ENCODE measurements around the gene DNAJC6. TPM values are rescaled to one million over a fixed set of nuclear protein-coding genes. Genes with fewer than 3 reads are reported as not detected.

DNAJC6 gene
- total RNA-seq, 6 donors from 2014 or later: 3.5 to 5.9 (median 5.2) TPM

GRCh38 chr1:65434255-65434654 lies 124.9 kb downstream of the DNAJC6 start:
- Histone ChIP-seq H3K27ac (no peak overlapping the region), H3K4me1 (peaks cover 0 to 16% (median 6%) of the 10 kb centered on the region in 4 donors), H3K36me3 (peaks cover 0 to 38% (median 5%) of the 10 kb centered on the region in 4 donors), H3K27me3 (no peaks in the 10 kb centered on the region), H3K4me3 (no peak overlapping the region), H3K9me3 (no peaks in the 10 kb centered on the region)
- DNase-seq: no peak
- TF ChIP-seq POLR2A (IDR thresholded peaks at IDR 0.05) (no peak), EP300 (IDR thresholded peaks at IDR 0.05) (no peak), POLR2AphosphoS5 (IDR thresholded peaks at IDR 0.05) (no peak), CTCF (IDR thresholded peaks at IDR 0.05) (no peak)
- no peak for ATAC-seq (ENCODE audit: low FRiP score in 2 of 2)
- WGBS, 2 donors: 87 to 96% methylated on average over 1 of the region's 1 CpG

GRCh38 chr1:65434760-65435159 lies 125.4 kb downstream of the DNAJC6 start:
- Histone ChIP-seq H3K27me3 (no peaks in the 10 kb centered on the region), H3K27ac (no peak overlapping the region), H3K9me3 (no peaks in the 10 kb centered on the region), H3K36me3 (peaks cover 0 to 37% (median 5%) of the 10 kb centered on the region in 4 donors), H3K4me3 (no peak overlapping the region), H3K4me1 (peaks cover 0 to 16% (median 6%) of the 10 kb centered on the region in 4 donors)
- ATAC-seq (ENCODE audit: low FRiP score in 2 of 2) (no peak), DNase-seq (no peak)
- WGBS, 2 donors: 86 to 87% methylated on average over 3 of the region's 3 CpGs
- TF ChIP-seq POLR2A (IDR thresholded peaks at IDR 0.05) (no peak), EP300 (IDR thresholded peaks at IDR 0.05) (no peak), CTCF (IDR thresholded peaks at IDR 0.05) (no peak), POLR2AphosphoS5 (IDR thresholded peaks at IDR 0.05) (no peak)

- no peak for DNase-seq
- Histone ChIP-seq H3K27ac (no peak overlapping the region), H3K27me3 (no peaks in the 10 kb centered on the region), H3K36me3 (peaks cover 0 to 27% (median 4%) of the 10 kb centered on the region in 4 donors), H3K4me3 (no peak overlapping the region), H3K9me3 (no peaks in the 10 kb centered on the region), H3K4me1 (peaks cover 0 to 8% (median under 1%) of the 10 kb centered on the region in 4 donors)
- 72 to 81% methylated on average over 2 of the region's 2 CpGs for WGBS, 2 donors
- no peak for ATAC-seq (ENCODE audit: low FRiP score in 2 of 2)
- TF ChIP-seq EP300 (IDR thresholded peaks at IDR 0.05) (no peak), POLR2A (IDR thresholded peaks at IDR 0.05) (no peak), POLR2AphosphoS5 (IDR thresholded peaks at IDR 0.05) (no peak), CTCF (IDR thresholded peaks at IDR 0.05) (no peak)
Measured at GRCh38 chr1:65435987-65436386, 126.6 kb downstream of the DNAJC6 start.

GRCh38 chr1:65437616-65438015 lies 128.3 kb downstream of the DNAJC6 start:
- DNase-seq (no peak), ATAC-seq (ENCODE audit: low FRiP score in 2 of 2) (no peak)
- Histone ChIP-seq H3K27me3 (no peaks in the 10 kb centered on the region), H3K36me3 (peaks cover 0 to 14% (median 2%) of the 10 kb centered on the region in 4 donors), H3K4me1 (peaks cover 0 to 2% (median 0%) of the 10 kb centered on the region in 4 donors), H3K9me3 (no peaks in the 10 kb centered on the region), H3K27ac (no peak overlapping the region), H3K4me3 (no peak overlapping the region)
- TF ChIP-seq EP300 (IDR thresholded peaks at IDR 0.05): no peak
- no peak for TF ChIP-seq POLR2AphosphoS5 (IDR thresholded peaks at IDR 0.05)
- no peak for TF ChIP-seq POLR2A (IDR thresholded peaks at IDR 0.05)
- no peak for TF ChIP-seq CTCF (IDR thresholded peaks at IDR 0.05)
- WGBS, 2 donors: 94 to 95% methylated on average over 7 of the region's 7 CpGs

- Histone ChIP-seq H3K9me3 (no peaks in the 10 kb centered on the region), H3K27ac (no peak overlapping the region), H3K4me1 (peaks cover 0 to 2% (median 0%) of the 10 kb centered on the region in 4 donors), H3K27me3 (no peaks in the 10 kb centered on the region), H3K36me3 (no peaks in the 10 kb centered on the region), H3K4me3 (no peak overlapping the region)
- no peak for DNase-seq
- TF ChIP-seq POLR2AphosphoS5 (IDR thresholded peaks at IDR 0.05) (no peak), POLR2A (IDR thresholded peaks at IDR 0.05) (no peak), CTCF (IDR thresholded peaks at IDR 0.05) (no peak), EP300 (IDR thresholded peaks at IDR 0.05) (no peak)
- WGBS, 2 donors: 65 to 74% methylated on average over 12 of the region's 12 CpGs
- no peak for ATAC-seq (ENCODE audit: low FRiP score in 2 of 2)
Measured at GRCh38 chr1:65440322-65440900, 131.1 kb downstream of the DNAJC6 start.
